Fibroblast of skin of abdomen (primary cell): ENCODE data around the gene CLCN7.

ENCODE experiments used
- DNase-seq: peaks from one replicate; pipeline ENCODE4 v3.0.0-alpha.2; 2013

CLCN7 gene

GRCh38 chr16:1398826-1399581, 75.8 kb downstream of the CLCN7 start:
- DNase-seq: no peak

- DNase-seq: no peak
Measured at GRCh38 chr16:1398351-1398750, 76.5 kb downstream of the CLCN7 start.

- DNase-seq: no peak
Measured at GRCh38 chr16:1397779-1398178, 77.0 kb downstream of the CLCN7 start.

DNA sequence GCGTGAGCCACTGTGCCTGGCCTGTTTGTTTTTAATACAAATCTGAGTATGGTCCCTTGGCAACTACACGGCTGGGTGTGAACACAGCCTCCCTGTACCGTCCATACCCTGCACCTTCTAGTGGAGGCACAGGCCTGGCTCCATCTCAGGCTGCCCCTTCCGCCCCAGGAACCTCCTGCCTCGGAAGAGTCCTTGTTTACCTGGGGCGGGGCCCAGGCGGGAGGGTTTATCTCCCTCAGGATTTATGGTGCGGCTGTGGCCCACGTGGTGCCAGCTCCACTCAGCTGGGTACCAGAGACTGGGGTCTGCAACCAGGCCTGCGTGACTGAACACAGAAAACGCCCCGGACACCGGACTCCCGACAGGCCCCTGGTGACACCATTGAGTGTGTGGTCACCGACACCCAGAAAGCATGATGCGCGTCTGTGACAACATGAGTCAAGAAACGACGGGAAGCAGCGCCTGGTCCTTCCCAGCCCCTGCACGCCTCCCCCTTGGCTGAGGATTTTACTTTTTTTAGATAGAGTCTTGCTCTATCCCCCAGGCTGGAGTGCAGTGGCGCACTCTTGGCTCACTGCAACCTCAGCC, 79.3 kb downstream of the CLCN7 start:
- no peak for DNase-seq
